GM19193 (cell line): ENCODE measurements around the gene ADAMTS20.

ENCODE experiments used
- POLR2A ChIP-seq: IDR thresholded peaks from 4 replicates; pipeline ENCODE4 v1.6.1; 2011; ENCODE audit not compliant: insufficient read depth, insufficient read length; ENCODE audit errors: extremely low read depth

ADAMTS20 gene

GRCh38 chr12:43338848-43339526 lies 213.0 kb downstream of the ADAMTS20 start:
- no peak for TF ChIP-seq POLR2A

GRCh38 chr12:43337571-43338444 lies 214.2 kb downstream of the ADAMTS20 start:
- no peak for TF ChIP-seq POLR2A

- TF ChIP-seq POLR2A: no peak
These were observed 214.9 kb downstream of the ADAMTS20 start for GRCh38 chr12:43336962-43337555.

GRCh38 chr12:43333644-43334043 lies 218.4 kb downstream of the ADAMTS20 start:
- TF ChIP-seq POLR2A: no peak

- TF ChIP-seq POLR2A: no peak
These were observed 218.9 kb downstream of the ADAMTS20 start for GRCh38 chr12:43332977-43333640.

- no peak for TF ChIP-seq POLR2A
These were observed 220.1 kb downstream of the ADAMTS20 start for GRCh38 chr12:43331935-43332334.

GRCh38 chr12:43329375-43329774 lies 222.6 kb downstream of the ADAMTS20 start:
- no peak for TF ChIP-seq POLR2A

GRCh38 chr12:43325786-43326185 lies 226.2 kb downstream of the ADAMTS20 start:
- TF ChIP-seq POLR2A: no peak

GRCh38 chr12:43320281-43320680 lies 231.7 kb downstream of the ADAMTS20 start:
- no peak for TF ChIP-seq POLR2A

- TF ChIP-seq POLR2A: no peak
These were observed 234.0 kb downstream of the ADAMTS20 start for GRCh38 chr12:43318021-43318420.

GRCh38 chr12:43317156-43317555 lies 234.8 kb downstream of the ADAMTS20 start:
- no peak for TF ChIP-seq POLR2A

- no peak for TF ChIP-seq POLR2A
These were observed 235.5 kb downstream of the ADAMTS20 start for GRCh38 chr12:43316520-43316919.

- no peak for TF ChIP-seq POLR2A
These were observed 236.0 kb downstream of the ADAMTS20 start for GRCh38 chr12:43315961-43316360.

GRCh38 chr12:43312991-43313505 lies 239.0 kb downstream of the ADAMTS20 start:
- TF ChIP-seq POLR2A: no peak

GRCh38 chr12:43310596-43310995 lies 241.4 kb downstream of the ADAMTS20 start:
- no peak for TF ChIP-seq POLR2A
